Trophoblast cell (in vitro differentiated cells and primary cell): ENCODE data around the gene LTBP4.

ENCODE experiments used
- DNase-seq, 2 donors: peaks; one replicate each; pipeline ENCODE4 v3.0.0-alpha.2; 2016
- H2AFZ ChIP-seq: 2 replicates; pipeline ENCODE4 v1.6.1; 2013; ENCODE audit warnings: low read length, moderate library complexity, mild to moderate bottlenecking; ENCODE audit not compliant: insufficient read depth, poor library complexity
- H2AK5ac ChIP-seq: 2 replicates; pipeline ENCODE4 v1.6.1; 2013; ENCODE audit warnings: mild to moderate bottlenecking, low read length
- H2BK120ac ChIP-seq: 2 replicates; pipeline ENCODE4 v1.6.1; 2013; ENCODE audit warnings: low read length, mild to moderate bottlenecking, moderate library complexity; ENCODE audit not compliant: insufficient read depth, poor library complexity
- H2BK12ac ChIP-seq: 2 replicates; pipeline ENCODE4 v1.6.1; 2013; ENCODE audit warnings: mild to moderate bottlenecking, low read length, moderate library complexity
- H2BK5ac ChIP-seq: 2 replicates; pipeline ENCODE4 v1.6.1; 2013; ENCODE audit warnings: low read length, low read depth, moderate library complexity, mild to moderate bottlenecking; ENCODE audit not compliant: poor library complexity
- H3K14ac ChIP-seq: 2 replicates; pipeline ENCODE4 v1.6.1; 2013; ENCODE audit warnings: mild to moderate bottlenecking, low read length
- H3K18ac ChIP-seq: 2 replicates; pipeline ENCODE4 v1.6.1; 2013; ENCODE audit warnings: mild to moderate bottlenecking, low read length
- H3K23ac ChIP-seq: 2 replicates; pipeline ENCODE4 v1.6.1; 2013; ENCODE audit warnings: low read length
- H3K27ac ChIP-seq: 2 replicates; pipeline ENCODE4 v1.5.1; 2013; ENCODE audit warnings: low read depth, mild to moderate bottlenecking, inconsistent platforms, low read length, moderate library complexity
- H3K27me3 ChIP-seq: 2 replicates; pipeline ENCODE4 v1.6.1; 2013; ENCODE audit warnings: inconsistent platforms, mild to moderate bottlenecking, low read length, moderate library complexity; ENCODE audit not compliant: insufficient read depth
- H3K36me3 ChIP-seq, 2 experiments: 1 replicate in 1 of 2; 2 replicates in 1 of 2; pipeline ENCODE4 v1.6.1; 2013; ENCODE audit warnings: low read length in 2 of 2, mild to moderate bottlenecking in 2 of 2, moderate library complexity in 1 of 2; ENCODE audit not compliant: insufficient read depth in 2 of 2, control insufficient read depth in 1 of 2
- H3K4ac ChIP-seq: 2 replicates; pipeline ENCODE4 v1.6.1; 2013; ENCODE audit warnings: low read depth, mild to moderate bottlenecking, low read length, moderate library complexity
- H3K4me1 ChIP-seq, 2 experiments: 1 replicate in 1 of 2; 2 replicates in 1 of 2; pipeline ENCODE4 v1.6.1; 2013; ENCODE audit warnings: low read length in 2 of 2, mild to moderate bottlenecking in 2 of 2, moderate library complexity in 1 of 2; ENCODE audit not compliant: insufficient read depth in 2 of 2, control insufficient read depth in 1 of 2
- H3K4me2 ChIP-seq: 2 replicates; pipeline ENCODE4 v1.6.1; 2013; ENCODE audit warnings: inconsistent platforms, mild to moderate bottlenecking, low read length, moderate library complexity
- H3K4me3 ChIP-seq: 2 replicates; pipeline ENCODE4 v1.5.1; 2013; ENCODE audit warnings: mild to moderate bottlenecking, low read depth, low read length, inconsistent platforms
- H3K79me1 ChIP-seq: one replicate; pipeline ENCODE4 v1.6.1; 2013; ENCODE audit warnings: low read length
- H3K79me2 ChIP-seq: 2 replicates; pipeline ENCODE4 v1.6.1; 2013; ENCODE audit warnings: low read length, mild to moderate bottlenecking; ENCODE audit not compliant: control insufficient read depth, insufficient read depth, poor library complexity
- H3K9ac ChIP-seq: 2 replicates; pipeline ENCODE4 v1.6.1; 2013; ENCODE audit warnings: mild to moderate bottlenecking, low read length
- H3K9me3 ChIP-seq: 2 replicates; pipeline ENCODE4 v1.6.1; 2013; ENCODE audit warnings: low read depth, mild to moderate bottlenecking, control low read depth, inconsistent platforms, low read length; ENCODE audit not compliant: insufficient read depth
- H4K12ac ChIP-seq: 2 replicates; pipeline ENCODE4 v1.6.1; 2013; ENCODE audit warnings: low read depth, mild to moderate bottlenecking, low read length, moderate library complexity
- H4K8ac ChIP-seq: 2 replicates; pipeline ENCODE4 v1.6.1; 2013; ENCODE audit warnings: low read depth, mild to moderate bottlenecking, low read length, moderate library complexity
- H4K91ac ChIP-seq: one replicate; pipeline ENCODE4 v1.6.1; 2013; ENCODE audit warnings: low read depth, mild to moderate bottlenecking, low read length, moderate library complexity
- WGBS: extraction: QIAGEN DNeasy Blood & Tissue Kit; methylation state at CpG from one replicate; pipeline ENCODE4 v1.1.7; 2013; ENCODE audit warnings: missing lambda C conversion rate; ENCODE audit not compliant: insufficient read length, insufficient coverage; ENCODE audit errors: extremely low coverage; 5-methylcytosine and 5-hydroxymethylcytosine counted together

LTBP4 gene

DNA sequence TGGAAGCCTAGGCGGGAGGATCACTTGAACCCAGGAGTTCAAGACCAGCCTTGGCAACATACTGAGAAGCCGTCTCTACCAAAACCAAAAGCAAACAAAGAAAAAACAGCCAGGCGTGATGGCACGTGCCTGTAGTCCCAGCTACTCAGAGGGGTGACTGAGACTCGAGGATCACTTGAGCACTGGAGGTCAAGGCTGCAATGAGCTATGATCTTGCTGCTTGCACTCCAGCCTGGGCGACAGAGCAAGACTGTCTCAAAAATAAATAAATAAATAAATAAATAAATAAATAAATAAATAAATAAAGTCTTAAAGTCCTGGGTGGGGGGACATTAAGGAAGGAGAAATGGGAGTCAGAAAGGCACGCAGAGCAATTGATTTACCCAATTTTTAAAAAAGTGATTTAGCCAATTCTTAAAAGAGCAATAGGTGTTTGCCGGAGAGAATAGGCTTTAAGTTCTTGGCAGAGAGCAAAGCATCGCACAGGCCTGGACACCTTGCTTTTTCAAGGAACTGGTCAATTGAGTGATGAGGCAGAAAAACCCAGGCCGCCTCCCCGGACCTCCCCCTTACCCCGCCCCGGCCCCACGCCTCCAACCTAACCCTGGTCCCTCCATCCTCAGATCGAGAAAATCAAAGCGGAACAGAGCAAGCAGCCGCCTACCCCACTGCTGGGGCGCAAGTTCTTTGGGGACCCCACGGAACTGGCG is 34.0 kb upstream of the LTBP4 start:
- Histone ChIP-seq H3K79me1 (peaks cover 3% of the 10 kb centered on the region), H3K9me3 (peaks cover 5% of the 10 kb centered on the region)
- no CpG with 5 or more reads among the region's 20 CpGs for WGBS

DNA sequence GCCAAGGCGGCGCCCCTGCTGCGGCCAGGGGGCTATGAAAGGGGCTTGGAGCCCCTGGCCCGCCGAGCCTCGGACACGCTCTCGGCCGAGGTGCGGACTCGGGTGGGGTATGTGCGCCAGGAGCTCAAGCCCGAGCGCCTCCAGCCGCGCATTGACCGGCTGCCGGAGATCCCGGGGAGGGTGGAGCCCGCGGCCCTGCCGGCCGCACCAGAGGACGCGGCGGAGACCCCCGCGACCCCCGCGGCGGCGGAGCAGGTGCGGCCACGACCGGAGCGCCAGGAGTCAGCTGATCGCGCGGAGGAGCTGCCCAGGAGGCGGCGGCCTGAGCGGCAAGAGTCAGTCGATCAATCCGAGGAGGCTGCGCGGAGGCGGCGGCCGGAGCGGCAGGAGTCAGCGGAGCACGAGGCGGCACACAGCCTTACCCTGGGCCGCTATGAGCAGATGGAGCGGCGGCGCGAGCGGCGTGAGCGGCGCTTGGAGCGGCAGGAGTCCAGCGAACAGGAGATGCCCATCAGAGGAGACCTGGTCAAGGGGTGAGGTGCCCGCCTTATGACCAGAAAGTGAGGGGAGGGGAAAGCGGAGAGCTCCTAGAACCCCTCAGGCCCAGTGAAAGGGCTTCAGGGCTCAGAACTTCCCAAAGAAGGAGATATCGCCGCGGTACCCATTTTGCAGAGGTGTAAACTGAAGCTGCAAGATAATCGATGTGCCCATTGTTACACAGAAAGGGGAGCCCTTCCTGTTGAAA is 33.2 kb upstream of the LTBP4 start:
- no peak overlapping the region for H3K27ac ChIP-seq
- no peak overlapping the region for H2BK12ac ChIP-seq
- H3K4me3 ChIP-seq, result no peak overlapping the region
- no peak overlapping the region for H2BK5ac ChIP-seq
- H3K79me2 ChIP-seq, result no peaks in the 10 kb centered on the region
- WGBS, result no CpG with 5 or more reads among the region's 70 CpGs
- H3K79me1 ChIP-seq, result peaks cover 3% of the 10 kb centered on the region
- no peak overlapping the region for H3K4ac ChIP-seq
- no peak overlapping the region for H2AK5ac ChIP-seq
- H2AFZ ChIP-seq, result no peak overlapping the region
- H4K8ac ChIP-seq, result no peak overlapping the region
- no peak overlapping the region for H3K9ac ChIP-seq
- H3K14ac ChIP-seq, result no peak overlapping the region
- DNase-seq, result peak in 1 of 2 donors; percentile 51
- H3K4me1 ChIP-seq, result peaks cover 6 to 7% of the 10 kb centered on the region in 2 experiments
- H3K27me3 ChIP-seq, result peaks cover 24% of the 10 kb centered on the region
- no peak overlapping the region for H3K23ac ChIP-seq
- no peak overlapping the region for H3K18ac ChIP-seq
- H4K91ac ChIP-seq, result no peak overlapping the region
- H4K12ac ChIP-seq, result no peak overlapping the region
- H2BK120ac ChIP-seq, result no peak overlapping the region
- H3K9me3 ChIP-seq, result peaks cover 5% of the 10 kb centered on the region
- H3K36me3 ChIP-seq, result no peaks in the 10 kb centered on the region
- H3K4me2 ChIP-seq, result no peak overlapping the region

More for the DNA sequence above, 34.0 kb upstream of the LTBP4 start:
- no peak overlapping the region for H3K23ac ChIP-seq
- H4K91ac ChIP-seq, result no peak overlapping the region
- H3K4me3 ChIP-seq, result no peak overlapping the region
- no peak overlapping the region for H3K18ac ChIP-seq
- H2AFZ ChIP-seq, result no peak overlapping the region
- H3K4me2 ChIP-seq, result no peak overlapping the region
- H4K8ac ChIP-seq, result no peak overlapping the region
- no peak overlapping the region for H2AK5ac ChIP-seq
- no peak overlapping the region for H2BK5ac ChIP-seq
- H3K4ac ChIP-seq, result no peak overlapping the region
- no peaks in the 10 kb centered on the region for H3K36me3 ChIP-seq
- H3K9ac ChIP-seq, result no peak overlapping the region
- H3K79me2 ChIP-seq, result no peaks in the 10 kb centered on the region
- H3K27ac ChIP-seq, result no peak overlapping the region
- H2BK120ac ChIP-seq, result no peak overlapping the region
- no peak overlapping the region for H2BK12ac ChIP-seq
- peaks cover 6 to 7% of the 10 kb centered on the region in 2 experiments for H3K4me1 ChIP-seq
- H3K14ac ChIP-seq, result no peak overlapping the region
- no peak for DNase-seq
- H3K27me3 ChIP-seq, result peaks cover 24% of the 10 kb centered on the region
- no peak overlapping the region for H4K12ac ChIP-seq

DNA sequence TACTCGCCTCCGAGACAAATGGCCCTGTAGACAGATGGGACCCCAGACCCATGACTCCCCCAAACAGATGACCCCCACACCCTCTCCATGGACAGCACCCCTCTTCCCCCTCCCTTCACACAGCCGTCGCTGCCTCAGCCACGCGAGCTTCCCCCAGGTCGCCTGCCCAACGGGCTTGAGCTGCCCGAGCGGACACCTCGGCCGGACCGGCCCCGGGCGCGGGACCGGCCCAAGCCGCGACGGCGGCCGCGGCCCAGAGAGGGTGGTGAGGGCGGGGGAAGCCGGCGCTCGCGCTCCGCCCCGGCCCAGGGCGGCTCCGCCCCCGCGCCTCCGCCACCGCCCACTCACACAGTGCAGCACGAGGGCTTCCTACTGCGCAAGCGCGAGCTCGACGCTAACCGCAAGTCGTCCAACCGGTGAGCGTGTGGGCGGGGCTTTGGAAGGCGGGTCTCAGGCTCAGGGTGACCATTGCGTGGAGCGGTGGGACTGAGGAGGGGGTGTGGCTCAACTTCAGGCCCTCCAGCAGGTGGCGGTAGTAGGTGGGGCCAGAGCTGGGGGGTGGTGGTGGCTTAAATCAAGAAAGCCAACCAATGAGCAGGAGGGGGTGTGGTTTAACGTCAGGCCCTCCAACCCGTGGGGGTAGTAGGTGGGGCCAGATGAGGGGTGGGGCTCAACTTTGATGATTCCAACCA is 30.7 kb upstream of the LTBP4 start:
- Histone ChIP-seq H4K12ac (peak overlapping the region; percentile 60), H3K36me3 (no peaks in the 10 kb centered on the region), H3K79me1 (peaks cover 3% of the 10 kb centered on the region), H3K79me2 (no peaks in the 10 kb centered on the region), H2AK5ac (no peak overlapping the region), H4K8ac (peak overlapping the region; percentile 70), H3K4me2 (peak overlapping the region; percentile 76), H3K27me3 (peaks cover 24% of the 10 kb centered on the region), H4K91ac (peak overlapping the region; percentile 61), H2BK5ac (peak overlapping the region; percentile 2), H2AFZ (peak overlapping the region; percentile 61), H3K27ac (no peak overlapping the region), H3K23ac (no peak overlapping the region), H2BK12ac (no peak overlapping the region), H3K18ac (peak overlapping the region; percentile 74), H3K9me3 (peaks cover 5% of the 10 kb centered on the region), H3K4ac (no peak overlapping the region), H3K4me3 (peak overlapping the region; percentile 55), H3K4me1 (peaks cover 6 to 7% of the 10 kb centered on the region in 2 experiments), H3K14ac (peak overlapping the region; percentile 73), H3K9ac (no peak overlapping the region), H2BK120ac (no peak overlapping the region)
- peak; percentile 100 for DNase-seq
- WGBS, result no CpG with 5 or more reads among the region's 53 CpGs

DNA sequence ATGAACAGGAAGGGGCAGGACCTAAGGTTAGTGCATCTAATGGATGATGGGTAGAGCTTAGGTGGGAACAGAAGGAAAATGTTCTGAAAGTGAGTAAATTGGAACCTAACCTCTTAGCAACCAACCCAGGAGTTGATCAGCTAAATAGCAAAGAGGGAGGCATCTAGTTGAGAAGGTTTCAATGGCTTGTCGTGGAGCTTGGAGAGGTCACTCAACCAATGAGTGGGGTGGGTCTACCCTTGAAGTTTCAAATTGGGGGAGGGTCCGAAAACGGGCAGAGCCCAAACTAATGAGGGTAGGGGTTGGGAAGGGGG is 30.2 kb upstream of the LTBP4 start:
- Histone ChIP-seq H2AFZ (no peak overlapping the region), H3K27me3 (peaks cover 23% of the 10 kb centered on the region), H2BK12ac (no peak overlapping the region), H3K9me3 (peaks cover 5% of the 10 kb centered on the region), H4K12ac (no peak overlapping the region), H2AK5ac (no peak overlapping the region), H2BK120ac (no peak overlapping the region), H2BK5ac (no peak overlapping the region), H3K4ac (no peak overlapping the region), H3K14ac (no peak overlapping the region), H4K91ac (no peak overlapping the region), H3K27ac (no peak overlapping the region), H3K18ac (no peak overlapping the region), H3K4me2 (no peak overlapping the region), H3K4me1 (peaks cover 6 to 10% of the 10 kb centered on the region in 2 experiments), H4K8ac (no peak overlapping the region), H3K79me2 (no peaks in the 10 kb centered on the region), H3K23ac (no peak overlapping the region), H3K9ac (no peak overlapping the region), H3K4me3 (no peak overlapping the region), H3K79me1 (peaks cover 6% of the 10 kb centered on the region), H3K36me3 (no peaks in the 10 kb centered on the region)
- DNase-seq, result no peak
- no CpG with 5 or more reads among the region's 3 CpGs for WGBS
